Measurements from ENCODE around the gene WBP1L.

Gene WBP1L

GRCh38 chr10:102773986-102774385, 30.2 kb downstream of the WBP1L start:
- H3K4me3 Mint-ChIP-seq: no peak overlapping the region
- H3K27ac Mint-ChIP-seq: no peak overlapping the region
- DNase-seq: peak; percentile 44
- peaks cover 2% of the 10 kb centered on the region for H3K36me3 Mint-ChIP-seq
- H3K4me1 Mint-ChIP-seq: peaks cover 36% of the 10 kb centered on the region
- H3K27me3 Mint-ChIP-seq: no peaks in the 10 kb centered on the region
- CTCF ChIA-PET: interaction anchor here (1.0 to 4.7 kb wide), 2 partner anchors 21 to 60 kb away, joined by 3 to 27 read pairs; partner anchors contain the start of genes ARL3 and SFXN2
- no peaks in the 10 kb centered on the region for H3K9me3 Mint-ChIP-seq

- Mint-ChIP-seq H3K27me3 (no peaks in the 10 kb centered on the region), H3K36me3 (peaks cover 6% of the 10 kb centered on the region), H3K4me3 (no peak overlapping the region), H3K9me3 (no peaks in the 10 kb centered on the region), H3K4me1 (peaks cover 36% of the 10 kb centered on the region), H3K27ac (no peak overlapping the region)
- CTCF ChIA-PET: interaction anchor here (1.1 to 4.7 kb wide), 2 partner anchors 16 to 22 kb away, joined by 3 to 27 read pairs; no protein-coding TSS in a partner anchor
- no peak for DNase-seq
These were observed 31.6 kb downstream of the WBP1L start for GRCh38 chr10:102775201-102775934.

GRCh38 chr10:102775935-102776669, 32.4 kb downstream of the WBP1L start:
- Mint-ChIP-seq H3K4me1 (peaks cover 36% of the 10 kb centered on the region), H3K9me3 (no peaks in the 10 kb centered on the region), H3K27me3 (no peaks in the 10 kb centered on the region), H3K36me3 (peaks cover 8% of the 10 kb centered on the region), H3K27ac (no peak overlapping the region), H3K4me3 (no peak overlapping the region)
- CTCF ChIA-PET: interaction anchor here (1.1 to 4.7 kb wide), 3 partner anchors 12 to 23 kb away, joined by 3 to 27 read pairs (median 3); no protein-coding TSS in a partner anchor
- peak; percentile 34 for DNase-seq

- Mint-ChIP-seq H3K9me3 (no peaks in the 10 kb centered on the region), H3K4me3 (no peak overlapping the region), H3K27me3 (no peaks in the 10 kb centered on the region), H3K36me3 (peaks cover 14% of the 10 kb centered on the region), H3K27ac (no peak overlapping the region), H3K4me1 (peaks cover 39% of the 10 kb centered on the region)
- CTCF ChIA-PET: interaction anchor here (0.6 to 4.7 kb wide), 5 partner anchors 12 to 35 kb away, joined by 3 to 27 read pairs (median 3); no protein-coding TSS in a partner anchor
- DNase-seq: no peak
These were observed 33.2 kb downstream of the WBP1L start for GRCh38 chr10:102776779-102777456.

GRCh38 chr10:102777711-102778453, 34.1 kb downstream of the WBP1L start:
- no peak overlapping the region for H3K27ac Mint-ChIP-seq
- no peaks in the 10 kb centered on the region for H3K27me3 Mint-ChIP-seq
- DNase-seq: no peak
- peaks cover 14% of the 10 kb centered on the region for H3K36me3 Mint-ChIP-seq
- H3K9me3 Mint-ChIP-seq: no peaks in the 10 kb centered on the region
- peaks cover 40% of the 10 kb centered on the region for H3K4me1 Mint-ChIP-seq
- no peak overlapping the region for H3K4me3 Mint-ChIP-seq
- CTCF ChIA-PET: interaction anchor here (1.0 to 4.7 kb wide), 3 partner anchors 25 to 35 kb away, joined by 3 to 27 read pairs (median 3); no protein-coding TSS in a partner anchor

GRCh38 chr10:102778781-102779180, 35.0 kb downstream of the WBP1L start:
- H3K4me3 Mint-ChIP-seq: no peak overlapping the region
- peaks cover 15% of the 10 kb centered on the region for H3K36me3 Mint-ChIP-seq
- peaks cover 33% of the 10 kb centered on the region for H3K4me1 Mint-ChIP-seq
- DNase-seq: no peak
- H3K27me3 Mint-ChIP-seq: no peaks in the 10 kb centered on the region
- H3K27ac Mint-ChIP-seq: no peak overlapping the region
- H3K9me3 Mint-ChIP-seq: no peaks in the 10 kb centered on the region
- CTCF ChIA-PET: no interaction called here

GRCh38 chr10:102779680-102780526, 36.2 kb downstream of the WBP1L start:
- Mint-ChIP-seq H3K9me3 (no peaks in the 10 kb centered on the region), H3K4me1 (peaks cover 25% of the 10 kb centered on the region), H3K27ac (no peak overlapping the region), H3K36me3 (peaks cover 18% of the 10 kb centered on the region), H3K4me3 (no peak overlapping the region), H3K27me3 (no peaks in the 10 kb centered on the region)
- CTCF ChIA-PET: interaction anchor here (1.3 kb wide), 1 partner anchor 27 kb away, joined by 3 read pairs; no protein-coding TSS in a partner anchor
- no peak for DNase-seq

- Mint-ChIP-seq H3K27ac (no peak overlapping the region), H3K36me3 (peaks cover 18% of the 10 kb centered on the region), H3K4me3 (no peak overlapping the region), H3K9me3 (no peaks in the 10 kb centered on the region), H3K4me1 (peaks cover 20% of the 10 kb centered on the region), H3K27me3 (no peaks in the 10 kb centered on the region)
- CTCF ChIA-PET: interaction anchor here (1.3 kb wide), 1 partner anchor 27 kb away, joined by 3 read pairs; no protein-coding TSS in a partner anchor
- DNase-seq: no peak
These were observed 36.7 kb downstream of the WBP1L start for GRCh38 chr10:102780527-102780808.

GRCh38 chr10:102781090-102781920, 37.6 kb downstream of the WBP1L start:
- CTCF ChIA-PET: no interaction called here
- H3K27me3 Mint-ChIP-seq: no peaks in the 10 kb centered on the region
- no peak overlapping the region for H3K27ac Mint-ChIP-seq
- H3K4me1 Mint-ChIP-seq: peaks cover 12% of the 10 kb centered on the region
- H3K36me3 Mint-ChIP-seq: peaks cover 18% of the 10 kb centered on the region
- no peak for DNase-seq
- H3K4me3 Mint-ChIP-seq: no peak overlapping the region
- H3K9me3 Mint-ChIP-seq: no peaks in the 10 kb centered on the region

- peaks cover 6% of the 10 kb centered on the region for H3K4me1 Mint-ChIP-seq
- no peaks in the 10 kb centered on the region for H3K9me3 Mint-ChIP-seq
These were observed 38.3 kb downstream of the WBP1L start for GRCh38 chr10:102781921-102782557.

GRCh38 chr10:102782673-102783551, 39.2 kb downstream of the WBP1L start:
- H3K9me3 Mint-ChIP-seq: no peaks in the 10 kb centered on the region
- H3K27ac Mint-ChIP-seq: no peak overlapping the region
- H3K4me3 Mint-ChIP-seq: no peak overlapping the region
- H3K4me1 Mint-ChIP-seq: peaks cover 4% of the 10 kb centered on the region
- H3K27me3 Mint-ChIP-seq: no peaks in the 10 kb centered on the region
- DNase-seq: no peak
- H3K36me3 Mint-ChIP-seq: peaks cover 21% of the 10 kb centered on the region
- CTCF ChIA-PET: no interaction called here

More at GRCh38 chr10:102781921-102782557, 38.3 kb downstream of the WBP1L start:
- CTCF ChIA-PET: no interaction called here
- H3K4me3 Mint-ChIP-seq: no peak overlapping the region
- H3K27ac Mint-ChIP-seq: no peak overlapping the region
- H3K36me3 Mint-ChIP-seq: peaks cover 18% of the 10 kb centered on the region
- H3K27me3 Mint-ChIP-seq: no peaks in the 10 kb centered on the region
- no peak for DNase-seq

Measured in activated naive CD4-positive, alpha-beta T cell treated with anti-CD3 and anti-CD28 coated beads, Interleukin-2, amount 10 ng/mL, durations not matched to agents 7 days and 5 days (primary cell).